Mammary epithelial cell (primary cell): Measurements from ENCODE around the gene ADGRD2.

ENCODE experiments used
- EZH2 ChIP-seq: IDR thresholded peaks from 2 replicates; pipeline ENCODE4 v1.6.1; 2012; ENCODE audit warnings: low read length, inconsistent platforms, borderline replicate concordance
- TF ChIP-seq, protein P1 (sequence below), 2 donors: IDR thresholded peaks in 1 of 2; conservative IDR thresholded peaks in 1 of 2; 2 replicates each; pipeline ENCODE4 v1.5.1; 2011 to 2012; ENCODE audit warnings: inconsistent platforms in 2 of 2, low read length in 2 of 2, mild to moderate bottlenecking in 2 of 2, control low read depth in 1 of 2, low read depth in 1 of 2; ENCODE audit not compliant: insufficient read depth in 1 of 2; ENCODE audit errors: extremely low read depth in 1 of 2

DNA sequence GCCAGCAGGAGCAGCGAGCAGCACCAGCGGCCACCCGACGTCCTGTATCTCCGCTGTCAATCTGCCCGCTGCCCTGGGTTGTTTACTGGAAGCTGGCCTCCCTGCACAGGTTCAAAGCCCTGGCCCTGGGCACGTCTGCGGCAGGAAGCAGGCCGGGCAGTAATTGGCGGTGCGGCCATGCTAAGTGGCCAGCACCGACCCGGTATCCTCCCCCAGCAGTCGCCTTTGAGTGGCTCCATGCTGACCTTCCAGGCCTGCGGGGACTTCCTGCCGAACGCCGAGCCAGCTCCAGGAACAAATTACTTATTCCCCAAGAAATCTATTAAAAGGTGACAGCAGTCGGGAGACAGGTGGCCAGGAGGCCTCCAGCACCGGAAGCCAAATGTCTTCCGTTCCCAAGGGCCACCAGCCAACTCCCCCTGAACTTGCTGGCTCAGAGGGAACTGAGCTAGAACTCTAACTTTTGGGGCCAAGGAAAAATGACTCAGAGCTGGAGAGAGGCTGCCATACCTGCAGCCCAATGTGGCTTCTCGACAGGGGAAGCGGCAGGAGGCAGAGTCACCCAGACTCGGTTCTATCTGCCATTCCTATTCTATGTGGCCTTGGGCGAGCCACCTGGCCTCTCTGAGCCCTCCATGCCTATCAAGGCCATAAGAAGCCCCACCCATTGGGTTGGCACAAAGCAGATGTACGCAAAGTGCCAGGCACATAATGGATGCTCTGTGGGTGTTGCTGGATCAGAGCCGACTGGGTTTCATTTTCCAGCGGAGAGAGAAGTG is 21.3 kb upstream of the ADGRD2 start:
- TF ChIP-seq, protein P1, sequence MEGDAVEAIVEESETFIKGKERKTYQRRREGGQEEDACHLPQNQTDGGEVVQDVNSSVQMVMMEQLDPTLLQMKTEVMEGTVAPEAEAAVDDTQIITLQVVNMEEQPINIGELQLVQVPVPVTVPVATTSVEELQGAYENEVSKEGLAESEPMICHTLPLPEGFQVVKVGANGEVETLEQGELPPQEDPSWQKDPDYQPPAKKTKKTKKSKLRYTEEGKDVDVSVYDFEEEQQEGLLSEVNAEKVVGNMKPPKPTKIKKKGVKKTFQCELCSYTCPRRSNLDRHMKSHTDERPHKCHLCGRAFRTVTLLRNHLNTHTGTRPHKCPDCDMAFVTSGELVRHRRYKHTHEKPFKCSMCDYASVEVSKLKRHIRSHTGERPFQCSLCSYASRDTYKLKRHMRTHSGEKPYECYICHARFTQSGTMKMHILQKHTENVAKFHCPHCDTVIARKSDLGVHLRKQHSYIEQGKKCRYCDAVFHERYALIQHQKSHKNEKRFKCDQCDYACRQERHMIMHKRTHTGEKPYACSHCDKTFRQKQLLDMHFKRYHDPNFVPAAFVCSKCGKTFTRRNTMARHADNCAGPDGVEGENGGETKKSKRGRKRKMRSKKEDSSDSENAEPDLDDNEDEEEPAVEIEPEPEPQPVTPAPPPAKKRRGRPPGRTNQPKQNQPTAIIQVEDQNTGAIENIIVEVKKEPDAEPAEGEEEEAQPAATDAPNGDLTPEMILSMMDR (conservative IDR thresholded peaks at IDR 0.05 in 1 of 2, IDR thresholded peaks at IDR 0.05 in 1 of 2; ENCODE audit: extremely low read depth in 1 of 2, insufficient read depth in 1 of 2, low read depth in 1 of 2, low read length in 2 of 2): no peak
- no peak for TF ChIP-seq EZH2
